ENCODE data around the gene STN1. TPM values are rescaled to one million over a fixed set of nuclear protein-coding genes. Genes with fewer than 3 reads are reported as not detected.

STN1 gene
- total RNA-seq, 1 donor from 2014 or later = 17.3 TPM

DNA sequence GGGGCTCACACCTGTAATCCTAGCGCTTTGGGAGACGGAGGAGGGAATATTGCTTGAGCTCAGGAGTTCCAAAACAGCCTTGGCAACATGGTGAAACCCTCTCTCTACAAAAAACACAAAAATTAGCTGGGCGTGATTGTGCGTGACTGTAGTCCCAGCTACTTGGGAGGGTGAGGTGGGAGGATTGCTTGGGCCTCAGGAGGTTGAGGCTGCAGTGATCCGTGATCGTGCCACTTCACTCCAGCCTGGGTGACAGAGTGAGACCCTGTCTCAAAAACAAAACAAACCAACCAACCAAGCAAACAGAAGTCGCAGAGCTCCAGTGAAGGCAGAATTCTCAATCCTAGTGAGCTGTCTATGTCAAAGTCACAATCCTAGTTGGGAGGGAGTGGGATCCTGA lies 14.3 kb upstream of the STN1 start:
- TF ChIP-seq EZH2 (IDR thresholded peaks at IDR 0.05; ENCODE audit: insufficient read depth, low read length) = no peak
- TF ChIP-seq, protein P1, sequence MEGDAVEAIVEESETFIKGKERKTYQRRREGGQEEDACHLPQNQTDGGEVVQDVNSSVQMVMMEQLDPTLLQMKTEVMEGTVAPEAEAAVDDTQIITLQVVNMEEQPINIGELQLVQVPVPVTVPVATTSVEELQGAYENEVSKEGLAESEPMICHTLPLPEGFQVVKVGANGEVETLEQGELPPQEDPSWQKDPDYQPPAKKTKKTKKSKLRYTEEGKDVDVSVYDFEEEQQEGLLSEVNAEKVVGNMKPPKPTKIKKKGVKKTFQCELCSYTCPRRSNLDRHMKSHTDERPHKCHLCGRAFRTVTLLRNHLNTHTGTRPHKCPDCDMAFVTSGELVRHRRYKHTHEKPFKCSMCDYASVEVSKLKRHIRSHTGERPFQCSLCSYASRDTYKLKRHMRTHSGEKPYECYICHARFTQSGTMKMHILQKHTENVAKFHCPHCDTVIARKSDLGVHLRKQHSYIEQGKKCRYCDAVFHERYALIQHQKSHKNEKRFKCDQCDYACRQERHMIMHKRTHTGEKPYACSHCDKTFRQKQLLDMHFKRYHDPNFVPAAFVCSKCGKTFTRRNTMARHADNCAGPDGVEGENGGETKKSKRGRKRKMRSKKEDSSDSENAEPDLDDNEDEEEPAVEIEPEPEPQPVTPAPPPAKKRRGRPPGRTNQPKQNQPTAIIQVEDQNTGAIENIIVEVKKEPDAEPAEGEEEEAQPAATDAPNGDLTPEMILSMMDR (IDR thresholded peaks at IDR 0.05; ENCODE audit: insufficient read depth, low read depth, low read length) = no peak
- H3K4me1 Mint-ChIP-seq (ENCODE audit: low read depth, unreplicated experiment) = peaks cover 6% of the 10 kb centered on the region
- H3K9ac ChIP-seq (ENCODE audit: low read length) = no peak overlapping the region
- no peaks in the 10 kb centered on the region for H3K27me3 Mint-ChIP-seq (ENCODE audit: low read depth, unreplicated experiment)
- H3K4me3 Mint-ChIP-seq (ENCODE audit: unreplicated experiment) = no peak overlapping the region
- no peaks in the 10 kb centered on the region for H4K20me1 ChIP-seq (ENCODE audit: insufficient read depth, low read length)
- H3K36me3 ChIP-seq (ENCODE audit: insufficient read depth, low read length) = no peaks in the 10 kb centered on the region
- no peak overlapping the region for H3K4me2 ChIP-seq (ENCODE audit: low read length)
- DNase-seq (ENCODE audit: low read depth) (no peak), FAIRE-seq (no peak)
- H3K27me3 ChIP-seq (ENCODE audit: insufficient read depth, low read length) = no peaks in the 10 kb centered on the region
- H3K4me1 ChIP-seq (ENCODE audit: insufficient read depth, low read length) = no peaks in the 10 kb centered on the region
- no peaks in the 10 kb centered on the region for H3K9me3 ChIP-seq (ENCODE audit: insufficient read depth, low read depth, low read length)
- peaks cover 3% of the 10 kb centered on the region for H3K9me3 Mint-ChIP-seq (ENCODE audit: unreplicated experiment)
- H3K27ac Mint-ChIP-seq (ENCODE audit: unreplicated experiment) = no peak overlapping the region
- H3K36me3 Mint-ChIP-seq (ENCODE audit: low read depth, unreplicated experiment) = no peaks in the 10 kb centered on the region
- no peak overlapping the region for H3K4me3 ChIP-seq (ENCODE audit: insufficient read depth, low read depth, low read length)
- H3K79me2 ChIP-seq (ENCODE audit: insufficient read depth, low read length) = no peaks in the 10 kb centered on the region
- H2AFZ ChIP-seq (ENCODE audit: low read depth, low read length) = no peak overlapping the region
- no peak overlapping the region for H3K27ac ChIP-seq (ENCODE audit: low read depth, low read length)

DNA sequence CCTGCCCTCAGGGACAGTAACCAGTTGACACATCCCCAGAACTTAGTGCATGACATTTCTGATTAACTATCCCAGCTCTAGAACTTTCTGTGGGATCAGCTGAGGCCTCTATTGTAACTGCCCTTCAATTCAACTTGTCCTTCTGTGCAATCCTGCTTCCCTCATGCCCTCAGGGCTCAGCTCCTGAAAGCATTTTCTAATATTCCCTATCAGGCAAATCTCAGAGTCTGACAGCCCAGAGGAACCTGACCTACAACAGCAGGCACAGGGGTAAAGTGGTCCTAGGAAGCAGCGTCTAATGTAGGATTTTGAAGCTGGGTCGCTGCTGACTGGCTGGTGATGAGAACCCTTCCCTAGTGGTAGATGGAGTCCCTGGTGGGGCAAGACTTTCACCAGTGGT lies 13.6 kb upstream of the STN1 start:
- no peak for TF ChIP-seq EZH2 (IDR thresholded peaks at IDR 0.05; ENCODE audit: insufficient read depth, low read length)
- TF ChIP-seq, protein P1 (IDR thresholded peaks at IDR 0.05; ENCODE audit: insufficient read depth, low read depth, low read length) = no peak
- no peak for FAIRE-seq

DNA sequence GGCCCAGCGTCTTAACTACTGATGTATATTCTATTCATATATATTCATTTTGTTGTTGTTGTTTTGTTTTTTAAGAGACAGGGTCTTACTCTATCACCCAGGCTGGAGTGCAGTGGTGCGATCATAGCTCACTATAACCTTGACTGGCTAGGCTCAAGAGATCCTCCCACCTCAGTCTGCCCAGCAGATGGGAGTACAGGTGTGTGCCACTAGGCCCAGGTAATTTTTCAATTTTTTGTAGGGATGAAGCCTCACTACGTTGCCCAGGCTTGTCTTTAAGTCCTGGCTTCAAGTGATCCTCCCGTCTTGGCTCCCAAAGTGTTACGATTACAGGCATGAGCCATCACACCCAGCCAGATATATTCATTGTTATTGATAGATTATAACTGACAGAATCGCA lies 12.9 kb upstream of the STN1 start:
- no peak for FAIRE-seq

More for the DNA sequence above, 13.6 kb upstream of the STN1 start:
- Mint-ChIP-seq H3K4me3 (ENCODE audit: unreplicated experiment) (no peak overlapping the region), H3K27ac (ENCODE audit: unreplicated experiment) (no peak overlapping the region), H3K27me3 (ENCODE audit: low read depth, unreplicated experiment) (no peaks in the 10 kb centered on the region), H3K36me3 (ENCODE audit: low read depth, unreplicated experiment) (no peaks in the 10 kb centered on the region), H3K9me3 (ENCODE audit: unreplicated experiment) (peaks cover 3% of the 10 kb centered on the region), H3K4me1 (ENCODE audit: low read depth, unreplicated experiment) (peaks cover 6% of the 10 kb centered on the region)
- H3K4me3 ChIP-seq (ENCODE audit: insufficient read depth, low read depth, low read length) = no peak overlapping the region
- no peaks in the 10 kb centered on the region for H3K27me3 ChIP-seq (ENCODE audit: insufficient read depth, low read length)
- H2AFZ ChIP-seq (ENCODE audit: low read depth, low read length) = no peak overlapping the region
- no peaks in the 10 kb centered on the region for H3K9me3 ChIP-seq (ENCODE audit: insufficient read depth, low read depth, low read length)
- H3K9ac ChIP-seq (ENCODE audit: low read length) = no peak overlapping the region
- no peaks in the 10 kb centered on the region for H3K79me2 ChIP-seq (ENCODE audit: insufficient read depth, low read length)
- no peaks in the 10 kb centered on the region for H4K20me1 ChIP-seq (ENCODE audit: insufficient read depth, low read length)
- no peaks in the 10 kb centered on the region for H3K36me3 ChIP-seq (ENCODE audit: insufficient read depth, low read length)
- H3K4me1 ChIP-seq (ENCODE audit: insufficient read depth, low read length) = no peaks in the 10 kb centered on the region
- H3K27ac ChIP-seq (ENCODE audit: low read depth, low read length) = no peak overlapping the region
- no peak overlapping the region for H3K4me2 ChIP-seq (ENCODE audit: low read length)
- no peak for DNase-seq (ENCODE audit: low read depth)

More for the DNA sequence above, 12.9 kb upstream of the STN1 start:
- Histone ChIP-seq H3K9ac (ENCODE audit: low read length) (no peak overlapping the region), H3K36me3 (ENCODE audit: insufficient read depth, low read length) (no peaks in the 10 kb centered on the region), H3K4me2 (ENCODE audit: low read length) (no peak overlapping the region), H3K4me1 (ENCODE audit: insufficient read depth, low read length) (no peaks in the 10 kb centered on the region), H2AFZ (ENCODE audit: low read depth, low read length) (no peak overlapping the region), H3K9me3 (ENCODE audit: insufficient read depth, low read depth, low read length) (no peaks in the 10 kb centered on the region), H3K4me3 (ENCODE audit: insufficient read depth, low read depth, low read length) (no peak overlapping the region), H4K20me1 (ENCODE audit: insufficient read depth, low read length) (no peaks in the 10 kb centered on the region), H3K27ac (ENCODE audit: low read depth, low read length) (no peak overlapping the region), H3K79me2 (ENCODE audit: insufficient read depth, low read length) (no peaks in the 10 kb centered on the region), H3K27me3 (ENCODE audit: insufficient read depth, low read length) (no peaks in the 10 kb centered on the region)
- DNase-seq (ENCODE audit: low read depth) = no peak
- Mint-ChIP-seq H3K9me3 (ENCODE audit: unreplicated experiment) (peaks cover 3% of the 10 kb centered on the region), H3K36me3 (ENCODE audit: low read depth, unreplicated experiment) (no peaks in the 10 kb centered on the region), H3K4me1 (ENCODE audit: low read depth, unreplicated experiment) (peaks cover 6% of the 10 kb centered on the region), H3K4me3 (ENCODE audit: unreplicated experiment) (no peak overlapping the region), H3K27me3 (ENCODE audit: low read depth, unreplicated experiment) (no peaks in the 10 kb centered on the region), H3K27ac (ENCODE audit: unreplicated experiment) (no peak overlapping the region)
- TF ChIP-seq EZH2 (IDR thresholded peaks at IDR 0.05; ENCODE audit: insufficient read depth, low read length) = no peak
- TF ChIP-seq, protein P1 (IDR thresholded peaks at IDR 0.05; ENCODE audit: insufficient read depth, low read depth, low read length) = no peak

All from astrocyte (in vitro differentiated cells and primary cell).